HG03045 (cell line): ENCODE data around the gene FAM53B.
"Not testable (repeated sequence)": the region's sequence is repeated elsewhere in the genome, so short reads cannot be mapped to it uniquely, and the experiment has no call there.

Source experiments
- ATAC-seq: cut with Tn5 transposase; IDR thresholded peaks from one replicate; pipeline ENCODE4 v1.9.1; 2021; ENCODE audit warnings: mild to moderate bottlenecking, moderate library complexity; ENCODE audit not compliant: unreplicated experiment

The FAM53B gene

DNA sequence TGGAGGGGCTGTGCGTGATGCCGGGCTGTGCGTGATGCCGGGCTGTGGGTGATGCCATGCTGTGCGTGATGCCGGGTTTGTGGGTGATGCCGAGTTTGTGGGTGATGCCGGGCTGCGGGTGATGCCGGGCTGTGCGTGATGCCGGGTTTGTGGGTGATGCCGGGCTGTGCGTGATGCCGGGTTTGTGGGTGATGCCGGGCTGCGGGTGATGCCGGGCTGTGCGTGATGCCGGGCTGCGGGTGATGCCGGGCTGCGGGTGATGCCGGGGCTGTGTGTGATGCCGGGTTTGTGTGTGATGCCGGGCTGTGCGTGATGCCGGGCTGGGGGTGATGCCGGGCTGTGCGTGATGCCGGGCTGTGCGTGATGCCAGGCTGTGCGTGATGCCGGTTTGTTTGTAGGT, 128.9 kb downstream of the FAM53B start:
- no peak for ATAC-seq

DNA sequence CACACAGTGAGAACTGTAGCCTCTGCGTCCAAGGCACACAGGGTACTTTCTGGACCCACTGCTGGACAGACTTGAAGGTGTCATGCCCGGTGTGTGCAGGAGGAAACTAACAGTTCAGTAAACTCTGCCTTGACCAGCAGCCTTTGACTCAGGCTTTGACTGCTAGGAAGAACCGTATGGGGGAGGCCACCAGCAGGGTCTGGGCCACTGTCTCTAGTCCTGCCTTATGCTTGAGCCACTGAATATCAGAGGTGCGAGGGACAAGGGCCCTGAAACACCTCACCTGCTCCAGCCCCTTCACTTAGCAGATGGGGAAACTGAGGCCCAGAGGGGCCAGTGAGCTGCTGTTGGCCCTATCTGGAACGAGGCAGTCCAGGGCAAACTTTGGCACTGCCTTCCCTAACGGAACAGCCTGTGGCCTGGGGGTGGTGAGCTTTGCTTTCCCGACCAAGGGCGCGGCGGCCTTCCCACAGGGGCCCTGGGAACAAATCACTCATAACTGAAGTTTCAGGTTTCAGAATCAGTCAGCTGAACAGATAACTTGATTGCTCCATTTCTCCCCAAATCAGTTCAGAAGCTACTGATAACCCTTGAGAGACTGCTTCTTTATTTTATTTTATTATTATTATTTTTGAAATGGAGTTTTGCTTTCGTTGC, 130.0 kb downstream of the FAM53B start:
- peak; percentile 50 for ATAC-seq

GRCh38 chr10:124612611-124613498, 131.3 kb downstream of the FAM53B start:
- no peak for ATAC-seq

- ATAC-seq = no peak
Measured at GRCh38 chr10:124611738-124612137, 132.4 kb downstream of the FAM53B start.

DNA sequence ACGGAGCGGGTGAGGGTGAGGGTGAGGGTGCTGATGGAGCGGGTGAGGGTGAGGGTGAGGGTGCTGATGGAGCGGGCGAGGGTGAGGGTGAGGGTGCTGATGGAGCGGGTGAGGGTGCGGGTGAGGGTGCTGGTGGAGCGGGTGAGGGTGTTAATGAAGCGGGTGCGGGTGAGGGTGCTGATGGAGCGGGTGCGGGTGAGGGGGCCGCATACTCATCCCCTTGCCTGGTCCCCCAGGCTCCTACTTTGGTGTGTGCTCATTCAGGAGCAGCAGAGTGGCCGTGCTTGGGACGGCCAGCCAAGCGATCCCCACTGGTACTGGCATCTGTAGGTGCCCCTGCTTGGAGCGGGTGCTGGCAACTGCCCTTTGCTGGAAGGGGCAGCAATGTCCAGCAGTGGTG, 133.3 kb downstream of the FAM53B start:
- not testable (repeated sequence) for ATAC-seq

GRCh38 chr10:124610186-124610585, 134.0 kb downstream of the FAM53B start:
- not testable (repeated sequence) for ATAC-seq

- ATAC-seq = no peak
Measured at GRCh38 chr10:124609698-124610097, 134.5 kb downstream of the FAM53B start.

GRCh38 chr10:124608093-124608721, 136.0 kb downstream of the FAM53B start:
- ATAC-seq = no peak

DNA sequence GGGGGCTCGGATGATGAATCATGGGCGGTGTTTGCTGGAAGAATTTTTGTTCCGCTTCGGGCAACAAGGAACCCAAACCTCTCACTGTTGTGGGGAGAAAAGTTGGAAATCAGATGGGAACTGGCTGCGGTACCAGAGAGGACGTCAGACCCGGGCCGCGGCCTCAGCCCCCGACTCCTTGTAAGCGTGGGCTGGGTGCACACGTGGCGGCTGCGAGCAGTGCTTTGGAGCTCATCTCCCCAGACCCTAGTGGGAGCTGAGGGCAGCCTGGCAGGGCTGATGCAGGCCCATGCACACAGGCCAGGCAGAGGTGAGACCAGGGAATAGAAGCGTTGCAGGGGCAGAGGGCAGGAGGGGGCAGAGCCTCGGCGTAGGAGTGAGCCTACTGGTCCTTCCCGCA, 136.5 kb downstream of the FAM53B start:
- no peak for ATAC-seq

GRCh38 chr10:124606822-124607221, 137.4 kb downstream of the FAM53B start:
- ATAC-seq = no peak

GRCh38 chr10:124605856-124606812, 138.0 kb downstream of the FAM53B start:
- no peak for ATAC-seq

GRCh38 chr10:124605481-124605855, 138.7 kb downstream of the FAM53B start:
- no peak for ATAC-seq

DNA sequence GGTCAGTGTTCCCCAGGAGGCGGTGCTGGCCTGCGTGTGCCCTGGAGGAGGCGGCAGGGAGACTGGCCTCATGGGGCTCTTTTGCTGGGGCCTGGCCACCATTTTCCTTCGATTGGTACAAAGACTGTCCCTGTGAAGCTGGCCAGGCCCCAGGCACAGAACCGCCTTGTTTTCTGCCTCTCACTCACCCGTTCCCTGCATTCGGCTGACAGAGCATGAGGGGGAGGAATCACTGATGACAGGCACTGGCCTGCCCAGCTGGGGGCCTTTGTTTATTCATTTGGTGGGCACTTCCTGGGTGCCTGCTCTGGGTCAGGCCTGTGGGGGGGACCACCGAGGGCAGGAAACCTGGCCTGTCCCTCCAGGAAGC, 139.2 kb downstream of the FAM53B start:
- no peak for ATAC-seq

GRCh38 chr10:124604214-124605000, 139.8 kb downstream of the FAM53B start:
- ATAC-seq = no peak

DNA sequence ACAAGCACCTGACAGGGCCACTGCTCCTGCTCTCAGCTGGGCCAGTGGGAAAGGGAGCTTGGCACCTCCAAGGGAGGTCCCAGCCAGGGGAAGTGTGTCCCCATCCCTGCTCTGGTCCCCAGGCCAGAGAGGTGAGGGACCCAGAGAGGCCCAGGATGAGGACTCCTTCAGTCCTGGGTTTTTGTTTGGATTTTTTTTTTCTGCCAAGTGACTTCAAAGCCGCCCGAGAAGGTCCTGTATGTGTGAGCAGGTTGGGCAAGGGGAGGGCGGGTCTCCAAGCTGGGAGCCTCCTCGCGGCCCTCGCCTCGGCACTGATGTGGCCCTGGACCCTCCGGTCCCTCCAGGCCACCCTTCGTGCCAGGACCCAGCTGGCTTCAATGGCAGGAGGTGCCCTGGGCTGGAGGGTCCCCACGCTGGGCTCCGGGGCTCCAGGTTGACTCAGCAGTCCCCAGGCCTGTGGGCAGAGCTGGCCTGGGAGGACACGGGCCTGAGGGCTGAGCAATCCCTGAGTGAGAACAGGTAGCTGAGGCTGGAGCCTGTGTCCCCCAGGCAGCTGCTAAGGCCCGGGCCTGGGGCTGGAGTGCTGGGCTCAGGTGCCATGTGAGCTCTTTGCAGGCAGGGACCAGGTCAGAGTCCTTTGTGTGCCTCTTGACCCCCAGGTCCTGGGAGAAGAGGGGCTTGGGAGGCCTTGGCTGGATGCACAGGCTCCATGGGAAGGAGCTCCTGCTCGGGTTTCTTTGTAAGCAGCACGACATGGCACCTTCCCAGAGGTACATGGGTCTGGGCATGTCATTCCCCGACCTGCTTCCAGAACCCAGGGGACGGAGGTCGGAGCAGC, 140.6 kb downstream of the FAM53B start:
- no peak for ATAC-seq

DNA sequence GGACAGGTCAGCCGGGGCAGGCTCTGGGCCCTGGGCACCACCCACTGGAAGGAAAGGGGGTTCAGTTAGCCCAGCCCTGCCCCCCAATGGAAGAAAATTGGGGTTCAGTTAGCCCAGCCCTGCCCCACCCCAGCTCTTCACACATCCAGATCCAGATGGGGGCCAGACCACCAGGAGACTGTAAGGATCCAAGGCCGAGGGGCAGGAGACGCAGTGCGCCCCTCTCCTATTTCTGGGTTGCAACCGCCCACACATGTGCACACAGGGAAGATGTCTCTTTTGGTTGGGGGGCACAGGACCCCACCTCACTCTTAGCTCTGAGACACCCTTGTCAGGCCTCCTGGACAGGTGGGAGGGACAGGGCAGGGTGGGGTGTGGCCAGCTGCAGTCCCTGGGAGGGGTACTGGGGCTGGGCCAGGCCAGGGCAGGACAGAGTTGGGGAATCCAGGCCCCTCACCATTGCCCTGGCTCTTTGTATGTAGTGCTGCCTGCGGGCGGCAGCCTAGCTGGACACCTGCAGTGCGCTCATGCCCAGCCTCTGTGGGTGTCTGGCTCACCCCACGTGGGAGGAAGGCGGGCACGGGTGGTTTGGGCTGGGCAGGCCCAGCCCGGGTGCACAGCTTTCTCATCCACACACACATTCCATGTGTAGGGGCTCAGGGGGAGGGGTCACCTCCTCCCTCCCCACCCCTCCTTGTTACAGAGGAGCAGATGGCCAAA, 141.4 kb downstream of the FAM53B start:
- no peak for ATAC-seq

- ATAC-seq = no peak
Measured at GRCh38 chr10:124602121-124602561, 142.0 kb downstream of the FAM53B start.

DNA sequence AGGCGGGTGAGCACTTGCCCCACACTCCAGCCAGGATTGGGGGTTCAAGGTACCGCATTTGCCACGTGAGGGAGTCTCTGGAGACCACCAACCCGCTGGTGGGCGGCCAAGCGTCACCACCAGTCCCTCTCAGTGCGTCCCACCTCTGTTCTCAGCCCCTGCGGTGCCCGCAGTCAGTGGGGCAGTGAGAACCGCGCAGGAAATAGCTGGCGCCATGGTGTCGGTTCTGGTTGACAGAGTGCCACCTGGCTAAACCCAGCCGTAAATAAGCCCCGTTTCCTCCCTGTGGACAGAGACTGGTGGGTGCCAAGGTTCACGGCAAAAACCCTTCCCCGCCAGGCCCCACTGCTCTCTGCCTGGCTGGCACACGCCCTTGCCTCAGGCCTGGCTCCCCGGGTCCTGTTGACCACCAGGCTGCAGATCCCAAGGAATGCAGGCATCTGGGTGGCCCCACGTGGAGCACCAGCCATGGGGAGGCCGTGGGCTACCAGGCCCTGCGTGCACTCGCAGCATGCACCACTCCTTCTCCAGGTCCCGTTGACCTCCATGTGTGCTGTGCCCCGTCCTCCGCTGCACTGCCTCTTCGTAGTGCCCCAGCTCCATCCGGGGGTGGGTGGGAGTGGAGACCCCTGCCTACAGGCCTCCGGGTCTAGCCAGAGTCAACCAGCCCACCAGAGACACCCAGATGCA, 142.6 kb downstream of the FAM53B start:
- ATAC-seq = no peak
